Measurements from ENCODE around the gene BCO2.
A peak's percentile ranks its signal among the peaks of the same experiment; 100 is the strongest.

Gene BCO2

DNA sequence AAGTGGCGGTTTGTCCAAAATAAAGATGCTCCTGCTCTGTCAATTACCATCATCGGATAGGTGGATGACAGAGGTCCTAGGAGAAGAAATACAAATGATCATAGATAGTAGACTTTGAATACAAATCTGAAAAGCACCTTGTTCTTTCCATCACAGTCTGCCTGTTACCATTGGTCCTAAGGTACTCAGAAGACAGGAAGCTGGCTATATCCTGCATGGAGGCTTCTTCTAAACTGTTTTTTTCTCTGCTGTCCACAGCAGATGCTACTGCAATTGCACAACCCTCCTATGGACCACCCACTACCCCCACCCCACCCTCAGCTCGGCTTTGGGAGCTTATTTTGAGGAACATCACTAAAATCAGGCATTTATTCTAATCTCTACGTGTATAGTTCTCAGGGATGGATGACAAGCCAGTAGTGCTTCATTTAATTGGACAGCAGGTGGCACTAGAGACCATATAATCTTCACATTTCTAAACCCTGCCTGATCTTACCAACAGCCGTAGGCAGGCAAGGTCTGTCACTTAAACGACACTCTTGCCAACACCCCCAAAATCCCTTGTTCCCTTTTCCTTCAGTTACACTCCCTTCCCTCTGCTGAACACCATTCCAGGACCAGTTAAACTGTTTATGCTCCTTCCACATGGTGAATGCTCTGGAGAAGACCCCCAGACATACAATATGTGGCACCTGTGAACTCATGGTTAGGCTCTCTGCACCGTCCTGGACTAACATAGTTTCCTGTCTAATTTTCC is 44.3 kb downstream of the BCO2 start:
- DNase-seq = peak; percentile 29

DNA sequence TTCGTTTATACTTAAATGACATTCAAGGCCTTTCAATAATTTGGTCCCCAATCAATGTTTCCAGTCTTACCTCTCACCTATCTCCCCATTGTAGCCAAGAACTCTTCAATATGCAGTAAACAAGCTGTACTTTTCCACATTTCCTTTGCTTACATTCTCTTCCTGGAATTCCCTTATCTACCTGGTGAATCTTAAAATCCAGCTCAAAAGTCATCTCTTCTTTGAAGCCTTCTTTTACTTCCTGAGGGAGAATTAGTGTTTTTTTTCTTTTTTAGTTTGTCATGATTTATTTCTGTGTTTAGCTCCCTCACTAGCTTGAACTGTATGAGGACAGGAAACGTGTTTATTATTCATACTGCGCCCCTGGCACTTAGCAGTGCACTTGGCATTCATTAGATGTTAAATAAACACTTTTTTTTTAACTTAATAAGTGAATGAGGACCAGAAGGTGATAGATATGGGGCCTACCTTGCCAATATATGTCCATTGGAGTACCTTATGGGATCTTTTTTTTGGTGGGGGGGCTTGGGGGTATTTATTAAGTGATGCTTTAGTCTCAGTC is 46.0 kb downstream of the BCO2 start:
- DNase-seq = no peak

DNA sequence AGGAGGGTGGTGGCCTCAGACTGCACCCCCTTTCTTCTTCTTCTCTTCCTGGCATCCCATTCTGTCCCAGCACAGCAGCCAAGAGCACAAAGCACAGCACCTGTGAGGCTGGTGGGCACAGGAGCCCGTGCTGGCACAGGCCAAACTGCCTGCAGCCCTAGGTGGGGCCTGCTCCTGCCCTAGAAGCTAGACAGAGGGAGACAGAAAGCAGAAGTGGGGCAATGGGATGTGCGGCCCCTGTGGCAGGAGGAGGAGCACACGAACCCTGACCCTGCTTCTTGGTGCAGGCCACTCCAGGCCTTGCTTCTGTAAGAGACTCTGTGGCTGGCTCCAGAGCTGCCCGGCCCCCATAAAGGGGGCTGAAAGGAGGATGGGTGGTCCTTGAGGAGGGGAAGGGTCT is 47.0 kb downstream of the BCO2 start:
- no peak for DNase-seq

DNA sequence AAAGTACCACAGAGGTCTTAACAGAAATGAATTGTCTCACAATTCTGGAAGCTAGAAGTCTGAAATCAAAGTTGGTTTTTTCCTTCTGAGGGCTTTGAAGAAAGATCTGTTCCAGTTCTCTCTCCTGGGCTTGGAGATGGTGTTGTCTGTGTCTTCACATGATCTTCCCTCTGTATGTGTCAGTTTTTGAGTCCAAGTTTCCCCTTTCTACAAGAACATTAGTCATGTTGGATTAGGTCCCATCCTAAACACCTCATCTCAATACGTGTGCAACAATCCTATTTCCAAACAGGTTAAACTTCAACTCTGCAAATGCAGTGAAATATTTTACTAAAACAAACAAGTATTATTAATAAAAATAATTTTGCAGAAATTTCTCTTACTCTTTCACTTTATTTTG is 47.8 kb downstream of the BCO2 start:
- DNase-seq = no peak

DNA sequence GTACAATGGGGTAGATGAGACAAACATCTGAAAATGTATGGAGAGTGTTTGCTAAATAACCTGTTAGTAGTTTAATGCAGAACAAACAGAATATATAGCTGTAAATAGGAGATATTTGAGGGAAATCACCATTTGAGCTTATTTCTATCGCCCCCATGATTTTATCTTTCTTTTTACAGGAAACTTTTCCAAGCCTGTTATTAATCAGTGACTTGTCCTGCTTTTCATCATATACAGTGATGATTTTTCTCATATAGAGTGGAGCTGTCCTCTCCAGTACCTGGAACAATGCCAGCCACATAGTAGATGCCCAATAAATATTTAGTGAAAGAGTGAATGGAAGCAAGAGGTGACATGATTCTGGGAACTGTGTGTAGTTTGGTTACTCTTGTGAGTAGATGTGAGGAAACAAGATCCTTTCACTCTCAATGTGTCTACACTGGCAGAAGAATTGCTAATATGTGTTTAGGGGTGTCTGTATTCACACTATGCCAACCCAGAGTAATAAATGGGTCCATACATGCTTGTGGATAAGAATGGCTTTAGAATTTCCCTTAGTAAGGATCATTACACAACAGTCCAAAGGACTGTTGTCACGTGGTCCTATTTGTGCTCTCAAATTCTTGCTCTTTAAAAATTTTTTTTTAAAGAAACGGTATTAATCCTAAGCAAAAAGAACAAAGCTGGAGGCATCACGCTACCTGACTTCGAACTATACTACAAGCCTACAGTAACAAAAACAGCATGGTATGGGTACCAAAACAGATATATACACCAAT is 48.6 kb downstream of the BCO2 start:
- no peak for DNase-seq

DNA sequence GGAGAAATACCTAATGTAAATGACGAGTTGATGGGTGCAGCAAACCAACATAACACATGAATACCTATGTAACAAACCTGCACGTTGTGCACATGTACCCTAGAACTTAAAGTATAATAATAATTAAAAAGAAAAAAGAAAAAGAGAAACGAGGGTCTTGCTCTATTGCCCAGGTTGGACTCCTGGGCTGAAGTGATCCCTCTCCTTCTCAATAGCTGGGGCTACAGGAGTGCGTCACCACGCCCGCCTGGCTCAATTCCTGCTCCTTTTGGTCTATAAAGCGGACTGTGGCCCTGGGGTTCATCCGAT is 50.4 kb downstream of the BCO2 start:
- DNase-seq = no peak

DNA sequence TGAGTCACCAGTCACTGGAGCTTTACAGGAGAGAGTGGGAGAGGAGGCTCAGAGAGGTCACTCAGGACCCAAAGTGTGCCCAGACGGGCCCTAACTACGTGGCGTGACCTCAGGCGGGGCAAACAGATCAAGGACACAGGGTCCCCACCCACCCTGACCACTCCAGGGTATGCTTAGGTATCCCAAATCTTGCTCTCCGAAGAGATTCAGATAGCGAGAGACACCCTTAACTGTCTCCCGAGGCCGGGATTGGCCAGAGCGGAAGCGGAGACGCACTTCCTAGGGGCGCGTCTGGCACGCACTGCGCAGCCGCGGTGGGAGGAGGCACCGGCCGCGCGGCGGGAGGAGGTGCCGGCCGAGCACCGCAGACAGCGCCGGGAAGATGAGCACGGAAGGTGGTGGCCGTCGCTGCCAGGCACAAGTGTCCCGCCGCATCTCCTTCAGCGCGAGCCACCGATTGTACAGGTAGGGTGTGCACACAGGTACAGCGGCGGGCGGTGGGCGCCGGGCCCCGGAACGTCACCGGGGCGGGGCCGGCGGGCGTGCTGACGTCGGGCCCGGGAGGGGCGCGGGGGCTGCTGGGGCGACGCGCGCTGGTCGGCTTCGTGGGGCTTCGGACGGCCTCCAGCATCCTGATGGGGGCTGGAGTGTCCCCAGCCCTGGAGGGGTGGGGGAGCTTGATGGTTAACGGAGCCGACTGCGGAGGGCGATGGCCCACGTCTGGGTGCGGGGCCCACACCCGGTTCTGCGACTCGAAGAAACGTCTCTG is 50.9 kb downstream of the BCO2 start, which contains the start of gene PTS:
Gene PTS (plus strand): TSS at position 367 of the 769 bp plus-strand sequence. CDS start 16 bp downstream, at position 383.
- DNase-seq = peak; percentile 76

DNA sequence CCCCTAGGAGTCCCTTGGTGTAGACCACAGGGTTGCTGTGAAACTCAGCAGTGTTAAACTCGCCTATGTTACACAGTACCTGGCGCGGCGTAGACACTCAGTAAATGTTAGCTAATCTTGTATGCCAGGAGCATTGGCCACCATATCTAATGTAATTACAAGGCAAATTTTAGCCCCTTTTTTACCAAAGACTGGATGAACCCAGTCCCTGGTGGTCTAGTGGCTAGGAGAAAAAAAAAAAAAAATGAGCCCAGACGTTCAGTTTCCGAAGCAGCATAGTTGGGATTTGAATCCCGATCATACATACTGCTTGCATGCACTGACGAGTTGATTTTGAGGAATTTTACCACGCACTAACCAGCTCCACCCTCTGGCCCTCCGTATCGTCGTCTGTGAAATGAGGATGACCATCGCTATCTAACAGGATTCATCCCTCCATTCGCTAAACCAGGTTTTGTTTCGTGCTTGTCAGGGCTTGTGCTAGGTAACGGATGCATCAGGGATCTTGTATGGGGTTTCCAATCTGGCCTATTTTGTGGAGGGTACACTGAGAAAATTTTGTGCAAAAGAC is 51.6 kb downstream of the BCO2 start:
- no peak for DNase-seq

DNA sequence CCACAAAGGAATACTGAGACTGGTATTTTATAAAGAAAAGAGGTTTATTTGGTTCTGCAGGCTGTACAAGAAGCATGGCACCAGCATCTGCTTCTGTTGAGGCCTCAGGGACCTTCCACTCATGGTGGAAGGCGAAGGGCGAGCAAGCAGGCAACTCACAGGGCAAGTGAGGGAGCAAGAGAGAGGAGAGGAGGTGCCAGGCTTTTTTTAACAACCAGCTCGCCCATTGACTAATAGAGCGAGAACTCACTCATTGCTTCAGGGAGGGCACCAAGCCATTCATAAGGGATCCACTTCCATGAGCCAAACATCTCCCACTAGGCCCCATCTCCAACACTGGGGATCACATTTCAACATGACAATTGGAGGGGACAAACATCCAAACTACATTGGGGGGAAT is 52.2 kb downstream of the BCO2 start:
- DNase-seq = no peak

DNA sequence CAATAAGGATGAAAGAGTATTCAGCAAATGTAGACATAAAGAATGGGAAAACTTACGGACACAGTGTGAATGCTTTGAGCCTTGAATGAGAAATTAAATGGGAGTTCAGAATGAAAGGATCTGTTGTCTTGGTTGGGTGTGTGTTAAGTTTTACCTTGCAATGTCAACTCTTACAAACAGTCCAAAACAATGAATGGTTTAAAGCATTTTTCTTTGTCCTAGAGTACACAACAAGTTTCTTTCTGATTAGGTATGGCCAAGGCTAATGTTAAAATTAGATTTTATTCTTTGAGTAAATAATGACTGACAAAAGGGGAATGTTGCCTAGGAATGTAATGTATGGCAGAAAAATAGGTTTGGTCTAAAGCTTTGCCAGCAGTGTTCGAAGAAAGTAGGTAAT is 53.4 kb downstream of the BCO2 start:
- DNase-seq = no peak

DNA sequence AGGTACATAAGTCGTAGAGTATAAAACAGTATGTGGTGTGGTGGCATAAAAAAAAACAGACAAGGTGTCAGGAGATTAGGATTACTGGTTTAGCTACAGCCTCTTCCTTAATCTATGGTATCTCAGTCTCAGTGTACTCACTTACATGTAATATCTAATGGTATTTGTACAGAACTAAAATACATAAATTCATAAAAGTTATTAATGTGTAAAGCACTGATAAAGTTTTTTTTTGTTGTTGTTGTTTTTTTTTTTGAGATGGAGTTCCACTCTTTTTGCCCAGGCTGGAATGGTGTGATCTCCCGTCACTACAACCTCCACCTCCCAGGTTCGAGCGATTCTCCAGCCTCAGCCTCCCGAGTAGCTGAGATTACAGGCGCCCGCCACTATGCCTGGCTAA is 53.8 kb downstream of the BCO2 start:
- DNase-seq = no peak

DNA sequence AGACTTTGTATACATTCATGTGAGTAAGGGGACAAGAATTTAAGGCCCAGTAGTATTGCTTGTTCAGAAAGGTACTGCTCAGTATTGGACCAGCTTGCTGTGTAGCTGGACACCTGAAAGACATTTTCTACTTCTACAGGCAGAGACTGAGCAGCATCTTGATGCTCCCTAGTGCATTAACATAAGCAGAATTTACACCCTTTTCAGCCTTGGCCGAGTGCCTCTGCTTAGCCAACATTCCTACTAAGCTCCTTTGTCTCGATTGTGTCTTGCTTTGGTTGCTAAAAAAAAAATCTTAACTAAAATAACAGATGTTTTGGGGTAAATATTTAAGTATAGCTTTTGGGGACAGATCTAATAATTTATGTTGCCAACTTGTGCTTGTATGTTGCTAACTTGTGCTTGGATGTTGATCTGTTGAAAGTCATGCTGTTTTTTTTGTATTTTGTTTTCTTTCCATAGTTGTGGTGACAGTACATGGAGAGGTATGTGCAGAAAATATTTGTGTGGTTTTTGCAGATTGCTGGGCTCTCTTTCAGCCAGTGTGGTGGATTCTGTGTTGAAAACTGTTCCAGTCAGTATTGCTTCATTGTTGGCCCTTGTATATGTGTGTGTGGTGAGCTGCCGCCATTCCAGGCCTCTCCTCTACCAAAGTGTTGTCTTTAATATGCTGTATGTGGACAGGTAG is 54.6 kb downstream of the BCO2 start:
- no peak for DNase-seq

DNA sequence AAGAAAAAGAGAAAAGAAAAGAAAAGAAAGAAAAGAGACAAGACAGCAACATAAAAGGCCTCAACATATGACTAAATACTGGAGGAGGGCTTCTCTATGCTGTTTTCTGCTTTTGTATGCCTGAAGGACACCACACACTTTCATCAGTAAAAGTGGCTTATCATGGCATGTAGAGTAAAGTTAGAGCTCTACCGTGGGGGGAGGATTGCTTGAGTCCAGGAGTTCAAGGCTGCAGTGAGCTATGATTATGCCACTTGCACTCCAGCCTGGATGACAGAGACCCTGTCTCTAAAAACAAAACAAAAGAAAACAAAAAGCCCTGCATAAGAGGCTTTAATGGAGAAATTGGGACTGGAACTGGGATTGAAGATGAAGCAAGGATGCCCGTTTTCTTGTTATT is 56.6 kb downstream of the BCO2 start:
- no peak for DNase-seq

DNA sequence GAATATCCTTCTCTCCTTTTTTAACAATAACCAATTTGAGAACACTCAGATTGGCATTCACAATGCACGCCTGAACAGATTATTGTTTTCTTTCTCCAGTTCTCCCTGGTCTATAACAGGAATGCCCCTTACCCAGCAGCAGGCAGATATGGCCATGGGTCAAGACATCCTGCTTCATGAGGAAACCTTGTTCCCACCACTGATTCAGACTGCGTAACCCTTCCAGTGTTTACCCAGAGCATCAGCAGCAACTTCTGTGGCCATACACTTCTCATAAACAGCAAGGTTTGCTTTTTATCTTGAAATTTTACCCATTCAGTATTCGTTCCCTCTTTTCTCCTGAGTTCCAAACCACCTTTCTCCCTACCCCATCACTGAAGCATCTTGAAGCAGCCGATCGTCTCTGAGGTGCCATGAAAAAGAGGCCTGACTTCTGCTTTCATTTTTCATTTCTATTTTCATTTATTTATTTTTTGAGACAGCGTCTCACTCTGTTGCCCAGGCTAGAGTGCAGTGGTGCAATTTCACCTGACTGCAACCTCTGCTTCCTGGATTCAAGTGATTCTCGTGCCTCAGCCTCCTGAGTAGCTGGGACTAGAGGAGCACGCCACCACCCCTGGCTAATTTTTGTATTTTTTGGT is 60.6 kb downstream of the BCO2 start:
- DNase-seq = no peak

DNA sequence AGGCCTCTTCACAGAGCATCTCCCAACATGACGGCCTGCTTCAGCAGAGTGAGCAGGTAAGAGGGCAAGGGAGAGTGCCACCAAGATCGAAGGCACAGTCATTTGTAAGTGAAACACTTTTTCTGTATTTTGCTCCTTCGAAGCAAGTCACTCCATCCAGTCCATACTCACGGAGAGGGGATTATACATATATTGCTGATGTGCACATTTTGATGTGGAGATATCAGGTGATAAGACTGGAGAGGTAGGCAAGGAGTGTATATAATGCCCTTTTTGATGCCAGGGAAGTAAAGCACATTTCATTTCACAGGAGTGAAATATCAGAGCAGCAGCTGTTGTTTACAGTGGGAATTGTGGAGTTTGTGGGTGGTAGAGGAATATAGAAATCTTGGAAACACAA is 62.1 kb downstream of the BCO2 start:
- DNase-seq = no peak

DNA sequence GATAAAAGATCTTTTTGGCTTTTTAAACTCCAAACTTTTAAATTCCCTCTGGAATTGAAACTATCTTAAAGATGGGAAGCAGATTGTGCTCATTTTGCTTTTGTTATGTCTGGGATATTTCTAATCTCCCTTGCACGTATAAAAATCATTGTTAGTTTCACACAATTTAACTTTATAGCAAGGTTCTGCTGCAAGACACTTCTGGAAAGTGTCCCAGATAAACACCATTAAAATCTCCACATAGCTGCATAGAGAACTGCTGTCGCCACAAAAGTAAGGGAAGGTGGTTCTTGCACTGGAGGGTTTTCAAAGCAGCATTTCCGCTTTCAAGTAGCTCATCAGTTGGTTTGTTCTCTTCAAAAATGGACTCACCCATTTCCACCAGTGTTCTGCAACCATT is 62.7 kb downstream of the BCO2 start:
- no peak for DNase-seq

DNA sequence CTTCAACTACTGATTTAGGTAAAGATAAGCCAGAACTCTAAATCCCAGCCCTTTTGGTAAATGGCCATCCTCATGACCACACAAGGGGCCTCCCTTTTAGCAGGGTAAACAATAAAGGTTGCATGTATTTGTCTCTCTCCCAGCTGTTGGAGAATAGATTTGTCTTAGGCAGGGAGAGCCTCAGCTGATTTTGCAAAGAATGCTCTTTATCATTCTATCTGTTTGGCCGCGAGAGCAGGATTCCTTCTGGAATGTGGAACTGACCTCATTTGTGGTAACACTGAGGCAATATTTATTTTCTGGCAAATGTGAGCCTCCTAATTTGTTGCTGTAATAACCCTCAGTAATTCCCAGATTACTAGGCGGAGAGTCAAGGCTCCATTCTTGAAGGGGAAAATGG is 66.2 kb downstream of the BCO2 start:
- no peak for DNase-seq

DNA sequence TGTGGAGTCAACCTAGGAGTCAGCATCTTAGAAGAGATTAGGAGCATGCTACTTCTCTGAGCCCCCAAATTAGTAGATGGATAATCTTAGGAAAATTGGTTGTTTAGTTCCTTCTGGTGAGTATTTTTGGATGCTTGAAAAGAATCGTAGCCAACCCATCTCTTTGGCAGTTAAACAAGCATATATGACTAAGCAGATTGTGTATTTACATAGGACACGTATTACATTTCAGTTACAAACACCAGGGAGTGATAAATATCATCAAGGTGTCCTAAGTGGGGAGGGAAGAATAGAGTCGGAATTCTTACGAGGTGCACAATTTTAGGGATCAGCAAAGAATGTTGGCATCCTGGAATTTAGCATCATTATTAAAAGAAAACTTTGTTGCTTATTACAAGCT is 71.9 kb downstream of the BCO2 start:
- peak; percentile 2 for DNase-seq

DNA sequence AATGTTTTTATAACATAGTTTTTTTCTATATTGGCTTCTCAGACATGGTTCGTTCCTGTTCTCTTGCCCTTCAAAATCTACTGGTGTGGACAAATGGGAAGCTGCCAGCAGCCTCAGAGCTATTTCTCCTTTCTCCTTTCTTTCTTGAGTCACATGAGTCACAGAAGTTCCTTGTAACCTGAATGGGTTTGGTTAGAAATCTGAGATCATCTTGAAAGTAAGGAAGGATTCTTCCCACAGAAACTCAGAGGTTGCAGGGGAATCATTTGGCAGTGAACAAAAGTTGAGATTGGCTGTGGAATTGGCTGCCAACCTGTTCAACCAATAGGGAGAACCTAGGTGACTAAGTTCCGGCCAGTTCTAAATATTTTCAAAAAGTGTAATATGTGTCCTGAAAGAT is 72.9 kb downstream of the BCO2 start:
- DNase-seq = no peak

DNA sequence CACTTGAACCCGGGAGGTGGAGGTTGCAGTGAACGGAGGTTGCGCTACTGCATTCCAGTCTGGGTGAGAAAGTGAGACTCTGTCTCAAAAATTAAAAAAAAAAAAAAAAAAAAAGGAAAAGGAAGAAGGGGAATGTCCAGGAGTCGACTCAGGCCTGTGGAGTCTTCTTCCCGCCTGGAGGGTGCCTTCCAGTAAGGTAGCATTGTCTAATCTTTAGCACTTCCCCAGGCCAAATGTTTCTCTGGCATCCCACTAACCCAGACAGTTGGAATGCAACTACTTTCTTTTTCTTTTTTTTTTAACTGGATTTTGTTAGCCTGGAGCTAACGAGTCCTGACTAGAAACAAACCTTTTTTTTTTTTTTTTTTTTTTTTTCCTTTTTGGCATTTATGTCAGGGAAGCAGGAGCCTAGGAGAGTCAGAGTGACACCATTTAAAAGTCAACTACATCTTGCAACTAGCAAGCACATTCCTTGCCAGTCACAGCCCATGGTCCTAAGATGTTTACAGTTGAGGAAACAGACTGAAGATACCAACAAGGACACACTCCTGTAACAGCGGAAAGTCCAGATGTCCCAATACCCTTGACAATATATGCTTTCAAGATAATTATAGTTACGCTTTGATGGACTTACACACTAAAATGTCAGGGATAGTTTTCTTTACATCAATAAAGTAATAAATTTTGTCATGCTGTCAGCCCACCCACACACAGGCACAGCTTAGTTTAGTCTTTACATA is 74.7 kb downstream of the BCO2 start:
- DNase-seq = no peak

DNA sequence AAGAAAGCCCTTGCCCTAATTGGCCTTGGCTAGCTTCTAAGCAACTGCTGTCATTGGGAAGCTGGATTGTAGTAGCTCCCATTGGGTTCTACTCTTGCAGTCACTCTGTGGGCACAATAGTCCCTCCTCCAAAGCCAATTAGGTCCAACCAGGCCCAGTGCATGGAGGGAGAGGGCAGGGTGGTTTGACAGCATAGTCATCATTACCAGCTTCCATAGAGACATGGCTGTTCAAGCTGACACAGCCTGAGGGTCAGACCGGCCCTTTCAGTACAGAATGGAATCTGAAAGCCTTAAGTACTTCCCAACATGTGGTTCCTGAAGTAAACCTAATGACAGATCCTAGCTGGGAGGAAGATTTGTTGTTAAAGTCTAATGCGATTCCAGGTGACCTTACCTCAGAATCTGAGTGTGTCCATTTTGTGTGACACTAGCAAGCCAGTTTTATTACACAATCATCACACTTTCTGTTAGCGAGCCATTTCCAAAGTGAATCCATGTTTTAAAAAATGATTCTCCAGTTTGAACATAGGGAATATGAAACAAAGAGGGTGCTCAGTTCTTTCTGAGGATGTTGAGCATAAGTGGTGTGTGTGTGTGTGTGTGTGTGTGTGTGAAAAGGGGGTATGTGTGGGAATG is 78.4 kb downstream of the BCO2 start:
- DNase-seq = no peak
